GM19099 (cell line): Measurements from ENCODE around the gene GSTK1.

ENCODE experiments used
- POLR2A ChIP-seq: IDR thresholded peaks from 3 replicates; pipeline ENCODE4 v1.6.1; 2011; ENCODE audit warnings: low read depth; ENCODE audit not compliant: insufficient read length; ENCODE audit errors: extremely low read depth

The GSTK1 gene

GRCh38 chr7:143252006-143252405 is 11.2 kb upstream of the GSTK1 start:
- TF ChIP-seq POLR2A: no peak

- no peak for TF ChIP-seq POLR2A
These were observed 7.7 kb upstream of the GSTK1 start for GRCh38 chr7:143255564-143255963.

- no peak for TF ChIP-seq POLR2A
These were observed 6.9 kb upstream of the GSTK1 start for GRCh38 chr7:143256325-143256724.

- TF ChIP-seq POLR2A: no peak
These were observed 6.3 kb upstream of the GSTK1 start for GRCh38 chr7:143256932-143257331.

GRCh38 chr7:143257501-143257900 is 5.7 kb upstream of the GSTK1 start:
- no peak for TF ChIP-seq POLR2A

GRCh38 chr7:143258831-143259230 is 4.4 kb upstream of the GSTK1 start:
- no peak for TF ChIP-seq POLR2A

- TF ChIP-seq POLR2A: no peak
These were observed 3.5 kb upstream of the GSTK1 start for GRCh38 chr7:143259765-143260164.

GRCh38 chr7:143261901-143262300 is 1.3 kb upstream of the GSTK1 start:
- TF ChIP-seq POLR2A: no peak

GRCh38 chr7:143265017-143265693 is 1.9 kb downstream of the GSTK1 start:
- no peak for TF ChIP-seq POLR2A

GRCh38 chr7:143269251-143269650 is 6.0 kb downstream of the GSTK1 start:
- TF ChIP-seq POLR2A: no peak

GRCh38 chr7:143271240-143271639 is 8.0 kb downstream of the GSTK1 start:
- TF ChIP-seq POLR2A: no peak

- no peak for TF ChIP-seq POLR2A
These were observed 9.6 kb downstream of the GSTK1 start for GRCh38 chr7:143272871-143273270.

GRCh38 chr7:143279186-143280098 is 16.2 kb downstream of the GSTK1 start:
- TF ChIP-seq POLR2A: no peak

- no peak for TF ChIP-seq POLR2A
These were observed 16.9 kb downstream of the GSTK1 start for GRCh38 chr7:143280160-143280559.

- no peak for TF ChIP-seq POLR2A
These were observed 17.3 kb downstream of the GSTK1 start for GRCh38 chr7:143280566-143280965.

GRCh38 chr7:143281529-143281928 is 18.3 kb downstream of the GSTK1 start:
- no peak for TF ChIP-seq POLR2A

- no peak for TF ChIP-seq POLR2A
These were observed 18.9 kb downstream of the GSTK1 start for GRCh38 chr7:143282124-143282523.

GRCh38 chr7:143283381-143283780 is 20.1 kb downstream of the GSTK1 start:
- no peak for TF ChIP-seq POLR2A
